HG02938 (cell line): ENCODE data around the gene PLA1A.
A peak's percentile ranks its signal among the peaks of the same experiment; 100 is the strongest.

Source experiments
- ATAC-seq: cut with Tn5 transposase; IDR thresholded peaks from one replicate; pipeline ENCODE4 v1.9.1; 2021; ENCODE audit warnings: mild to moderate bottlenecking, moderate library complexity; ENCODE audit not compliant: unreplicated experiment

PLA1A gene

DNA sequence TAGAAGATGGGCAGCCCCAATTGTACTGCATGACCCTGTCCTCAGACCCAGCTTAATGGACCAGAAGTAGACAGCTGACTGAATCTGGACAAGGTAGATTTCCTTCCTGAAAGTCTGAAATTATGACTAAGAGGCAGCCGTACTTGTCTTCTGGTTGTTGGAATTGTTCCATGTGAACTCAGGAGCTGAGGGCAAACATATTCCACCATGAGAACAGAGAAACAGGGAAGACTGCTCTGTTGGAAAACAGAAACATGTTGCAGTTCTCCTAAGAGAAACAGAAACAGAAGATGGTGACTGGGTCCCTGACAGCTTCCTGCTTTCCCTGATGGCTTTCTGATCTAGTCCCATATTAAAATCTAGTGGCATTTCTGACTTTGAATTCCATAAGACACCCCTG is 38.6 kb downstream of the PLA1A start:
- no peak for ATAC-seq

DNA sequence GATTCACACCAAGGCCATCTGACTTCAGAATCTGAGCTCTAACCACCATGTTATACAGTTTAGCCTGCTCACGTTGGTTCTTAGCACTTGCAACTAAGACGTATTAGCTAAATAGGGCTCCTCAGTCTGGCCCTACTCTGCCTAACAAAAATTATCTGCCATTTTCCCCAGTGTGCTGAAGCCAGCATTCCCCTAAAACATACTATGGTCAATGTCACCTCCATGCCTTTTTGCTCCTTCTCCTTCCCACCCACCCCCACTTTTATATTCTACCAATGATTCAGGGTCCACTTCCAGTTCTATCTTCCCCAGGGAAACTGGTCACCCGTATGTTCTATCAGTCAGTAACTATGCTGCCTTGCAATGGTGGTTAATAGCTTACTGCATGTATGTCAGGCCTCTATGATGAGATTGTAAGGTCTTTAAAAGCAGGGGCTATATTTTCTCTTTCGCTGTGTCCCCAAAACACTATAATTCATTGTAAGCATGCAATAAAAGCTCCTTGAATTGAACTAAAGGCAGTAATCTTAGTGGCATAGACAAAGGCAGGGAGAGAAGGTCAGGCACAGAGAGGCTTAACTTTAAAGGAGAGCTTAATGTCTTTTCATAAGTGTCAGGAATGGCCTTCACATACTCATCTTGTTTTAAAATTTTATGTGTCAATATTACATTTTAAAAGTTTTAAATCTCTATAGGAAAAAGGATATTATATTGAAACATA is 39.4 kb downstream of the PLA1A start:
- no peak for ATAC-seq

DNA sequence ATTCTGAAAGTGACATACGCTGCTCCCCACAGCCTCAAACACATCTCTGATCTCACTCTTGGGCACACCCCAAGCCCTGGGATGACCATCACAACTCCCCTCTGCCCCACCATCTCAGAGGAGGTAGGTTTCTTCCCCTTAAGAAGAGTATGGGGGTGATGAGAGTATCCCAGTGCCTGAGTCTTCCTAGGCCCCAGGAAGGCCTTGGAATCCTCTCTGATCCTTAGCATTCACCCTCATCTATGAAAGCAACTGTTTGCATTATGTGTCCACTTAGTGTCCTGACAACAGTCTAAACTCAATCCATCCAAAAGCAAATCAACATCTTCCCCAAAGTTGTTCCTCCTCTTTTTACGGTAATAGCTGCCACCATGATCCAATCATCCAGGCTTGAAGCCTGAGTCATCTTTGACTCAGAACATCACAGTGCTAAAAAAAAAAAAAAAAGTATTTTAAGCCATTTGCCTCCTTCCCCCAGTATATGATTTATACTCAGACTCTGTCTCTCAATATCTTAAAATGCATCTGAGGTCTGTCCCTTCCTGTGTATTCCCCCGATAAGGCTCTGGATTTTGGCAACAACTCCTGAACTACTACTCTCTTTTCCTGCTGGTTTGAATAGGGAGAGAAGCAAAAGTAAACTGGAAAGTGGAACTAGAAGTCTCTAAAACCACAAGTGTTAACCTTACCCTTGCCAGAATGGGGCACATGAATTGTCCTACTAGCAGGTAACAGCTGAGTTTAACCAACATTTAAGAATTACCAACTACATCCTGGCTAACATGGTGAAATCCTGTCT is 40.2 kb downstream of the PLA1A start:
- ATAC-seq: peak; percentile 33

DNA sequence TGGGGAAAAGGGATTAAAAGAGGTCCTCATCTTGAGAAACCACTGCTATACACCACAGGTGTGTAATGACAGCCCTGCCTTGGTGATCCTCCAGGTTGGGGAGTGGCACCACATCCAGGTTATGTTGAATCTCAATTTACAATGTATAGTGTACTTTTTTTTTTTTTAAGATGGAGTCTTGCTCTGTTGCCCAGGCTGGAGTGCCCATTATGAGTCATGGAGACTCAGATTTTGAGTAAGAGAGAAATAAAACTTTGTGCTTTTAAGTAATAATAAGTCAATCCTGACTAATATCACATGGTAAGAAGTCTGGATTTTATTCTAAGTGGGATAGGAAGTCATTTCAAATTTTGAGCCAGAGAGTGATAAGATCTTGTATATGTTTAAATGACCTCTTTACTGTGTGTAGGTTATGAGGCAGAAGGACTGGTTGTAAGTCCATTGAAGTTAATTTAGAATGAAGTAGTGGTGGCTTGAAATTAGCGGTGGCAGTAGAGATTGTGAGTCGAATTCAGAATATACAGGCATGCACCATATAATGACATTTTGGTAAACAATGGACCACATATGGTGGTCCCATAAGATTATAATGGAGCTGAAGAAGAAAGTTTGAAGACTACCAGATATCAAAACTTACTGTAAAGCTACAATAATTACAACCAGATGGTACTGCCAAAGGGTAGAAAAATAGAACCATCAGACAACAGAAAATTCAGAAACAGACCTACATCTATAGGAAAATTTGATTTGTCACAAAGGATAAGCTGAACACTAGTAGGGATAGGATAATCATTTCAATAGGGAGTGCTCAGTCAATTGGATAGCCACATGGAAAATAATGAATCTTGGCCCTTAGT is 42.0 kb downstream of the PLA1A start:
- no peak for ATAC-seq

DNA sequence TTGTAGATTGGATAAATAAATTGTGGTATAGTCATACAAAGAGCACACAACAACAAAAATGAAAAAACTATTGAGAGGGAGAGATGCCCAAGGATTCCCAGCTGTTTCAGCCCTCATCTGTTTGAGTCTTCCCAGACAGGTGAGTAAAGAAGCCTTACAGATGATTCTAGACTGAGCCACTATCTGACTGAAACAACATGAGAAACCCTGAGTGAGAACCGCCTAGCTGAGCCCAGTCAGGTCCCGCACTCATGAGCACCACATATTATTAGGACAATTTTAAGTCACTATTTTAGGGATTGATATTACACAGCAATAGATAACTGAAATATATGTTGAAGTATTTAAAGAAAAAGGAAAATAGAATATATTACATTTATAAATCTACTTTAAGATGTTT is 43.7 kb downstream of the PLA1A start:
- no peak for ATAC-seq

DNA sequence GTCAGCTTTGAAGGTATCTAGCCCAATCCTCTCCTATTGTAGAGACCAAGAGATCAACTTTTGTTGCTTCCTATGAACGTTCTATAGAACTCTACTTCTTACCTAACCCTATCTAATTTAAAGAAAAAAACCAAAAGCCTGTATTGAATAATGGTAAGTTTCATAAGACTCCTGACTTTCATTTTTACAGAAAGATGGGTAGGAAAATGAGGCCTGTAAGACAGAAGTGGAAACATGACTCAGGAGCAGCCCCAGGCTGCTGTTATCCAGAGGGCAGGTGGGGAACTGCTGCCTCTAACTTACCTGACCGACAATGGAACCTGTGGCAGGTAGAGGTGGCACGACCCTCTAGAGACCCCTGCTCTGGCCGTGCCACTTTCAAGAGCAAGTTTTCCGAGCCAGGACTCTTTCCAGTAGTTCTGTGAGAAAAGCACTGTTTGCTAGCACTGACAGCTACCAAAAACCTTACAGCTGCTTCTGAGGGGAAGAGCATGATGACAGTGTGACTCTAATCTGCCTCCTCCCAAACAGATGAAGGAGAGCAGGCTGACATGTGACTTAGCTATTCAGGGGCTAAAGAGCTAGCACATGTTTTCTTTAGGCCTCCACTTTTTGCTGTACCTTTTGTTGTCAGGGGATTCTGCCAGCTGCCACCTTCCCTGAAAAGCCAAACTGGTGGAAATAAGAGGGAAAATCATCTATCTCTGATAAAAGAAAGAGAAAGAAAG is 45.2 kb downstream of the PLA1A start:
- ATAC-seq: no peak

DNA sequence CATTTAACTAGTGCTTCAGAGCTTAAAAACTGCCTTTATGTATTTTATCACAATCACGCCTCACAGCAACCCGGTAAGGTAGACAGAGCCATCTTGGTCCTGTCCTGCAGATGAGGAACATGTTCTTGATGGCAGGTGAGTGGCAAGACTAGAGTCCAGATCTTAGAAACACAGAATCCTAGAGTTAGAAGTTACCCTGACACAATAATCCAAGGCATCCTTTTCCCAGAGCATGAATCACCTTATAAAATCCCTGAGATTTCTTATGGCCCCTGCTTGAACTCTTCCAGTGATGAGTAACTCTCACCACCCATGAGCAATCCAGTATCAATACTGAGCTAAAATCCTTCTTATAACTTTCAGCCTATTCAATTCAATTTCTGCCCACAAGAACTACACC is 45.8 kb downstream of the PLA1A start:
- ATAC-seq: no peak

DNA sequence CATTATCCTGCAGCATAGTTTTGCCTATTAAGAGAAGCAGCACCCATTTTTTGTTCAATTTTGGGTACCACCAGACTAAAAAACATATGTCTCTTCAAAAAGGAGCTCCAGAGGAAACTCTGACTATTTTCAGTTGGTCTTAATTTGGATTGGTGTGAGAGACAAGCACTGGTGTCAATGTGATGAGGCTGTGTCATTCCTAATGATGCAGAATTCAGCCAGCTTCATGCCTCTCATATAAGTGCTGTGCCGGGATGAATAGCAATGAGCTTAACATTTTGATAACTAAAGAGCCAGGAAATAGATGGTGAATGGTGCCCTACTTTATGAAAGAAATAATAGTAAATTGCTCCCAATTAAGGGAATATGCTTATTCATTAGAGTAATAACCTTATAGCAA is 46.8 kb downstream of the PLA1A start:
- ATAC-seq: no peak

DNA sequence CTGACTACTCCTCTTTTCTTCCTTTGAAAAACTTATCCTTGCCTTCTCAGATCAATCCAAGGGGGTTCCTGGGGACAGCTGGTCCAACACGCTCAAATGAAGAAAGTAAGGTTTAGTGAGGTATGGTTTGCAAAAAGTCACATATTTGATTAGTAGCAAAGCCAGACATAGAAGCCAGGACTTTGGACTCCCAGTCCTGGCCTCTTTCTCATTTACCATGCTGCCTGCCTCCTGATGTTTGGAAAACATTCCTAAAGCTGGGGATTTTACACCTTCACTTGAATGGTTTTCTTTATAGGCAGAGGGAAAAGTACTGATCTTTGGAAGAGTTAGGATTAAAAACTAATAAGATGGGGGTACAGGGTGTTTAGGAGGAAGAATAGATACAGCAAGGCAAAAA is 48.1 kb downstream of the PLA1A start:
- ATAC-seq: no peak

DNA sequence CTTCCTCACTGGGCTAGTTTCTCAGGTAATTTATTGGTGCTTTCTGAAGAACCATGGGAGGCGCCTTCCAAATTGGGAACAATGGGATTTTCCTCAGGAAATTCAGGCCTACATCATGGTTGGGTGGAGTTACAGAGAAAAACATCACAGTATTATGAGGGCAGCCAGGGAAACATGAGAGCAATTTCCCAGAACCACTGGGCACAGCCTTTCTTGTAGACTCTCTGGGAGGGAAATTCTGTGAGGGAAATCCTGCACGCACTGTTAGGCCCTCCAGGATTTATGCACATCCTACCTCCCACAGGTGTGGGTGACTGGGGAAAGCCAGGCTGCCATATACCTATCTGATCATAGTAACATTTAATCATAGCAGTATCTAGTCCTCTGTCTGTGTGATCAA is 49.5 kb downstream of the PLA1A start:
- no peak for ATAC-seq

DNA sequence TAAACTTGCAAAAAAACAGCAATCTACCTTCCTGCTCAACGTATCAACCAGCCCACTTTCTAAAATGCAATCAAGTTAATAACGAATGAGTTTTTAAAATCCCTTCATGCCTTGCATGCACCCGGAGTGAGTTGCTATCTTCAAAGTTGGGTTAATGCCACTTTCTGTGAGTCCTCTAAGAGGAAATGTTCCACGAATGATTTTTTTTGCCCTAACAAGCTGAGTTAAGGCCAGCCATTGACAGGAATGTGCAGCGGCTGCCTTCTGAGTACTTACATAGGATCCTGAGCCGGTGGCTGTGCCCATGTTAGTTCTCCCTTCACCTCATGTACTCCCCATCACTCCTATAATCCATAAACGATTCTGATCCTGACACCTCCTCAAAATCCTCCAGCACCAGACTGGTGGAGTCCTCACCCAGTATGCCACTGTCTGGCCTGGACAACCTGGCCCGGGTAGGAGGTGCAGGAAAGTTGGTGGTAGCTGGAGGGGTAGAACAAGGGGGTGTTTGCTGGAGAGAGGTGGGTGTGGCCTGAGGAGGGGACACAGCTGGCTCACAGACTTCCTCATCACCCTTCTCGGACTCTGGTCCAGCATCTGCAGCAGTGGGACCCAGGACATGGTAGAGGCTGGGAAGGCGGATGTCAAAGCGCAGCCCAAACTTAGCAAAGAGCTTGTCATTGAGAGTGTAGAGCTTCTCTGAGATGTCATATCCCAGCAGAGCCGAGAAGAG is 50.3 kb downstream of the PLA1A start:
- no peak for ATAC-seq

DNA sequence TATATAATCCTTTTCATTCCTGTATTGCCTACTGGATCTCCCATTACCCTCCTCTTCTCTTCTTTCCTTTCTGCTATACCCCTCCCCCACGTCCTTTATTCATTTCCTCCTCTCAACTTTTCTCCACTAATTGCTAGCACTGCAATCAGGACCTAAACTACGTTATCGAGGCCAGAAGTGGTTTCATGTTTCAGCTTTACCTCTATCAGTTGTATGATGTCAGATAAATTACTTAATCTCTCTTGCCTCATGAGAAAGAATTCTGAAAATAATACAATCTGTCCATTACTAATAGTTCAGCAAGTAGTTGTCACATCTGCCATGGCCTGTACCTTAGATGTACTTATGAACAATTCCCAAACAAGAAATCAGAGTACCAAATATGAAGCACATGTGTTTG is 52.1 kb downstream of the PLA1A start:
- no peak for ATAC-seq

DNA sequence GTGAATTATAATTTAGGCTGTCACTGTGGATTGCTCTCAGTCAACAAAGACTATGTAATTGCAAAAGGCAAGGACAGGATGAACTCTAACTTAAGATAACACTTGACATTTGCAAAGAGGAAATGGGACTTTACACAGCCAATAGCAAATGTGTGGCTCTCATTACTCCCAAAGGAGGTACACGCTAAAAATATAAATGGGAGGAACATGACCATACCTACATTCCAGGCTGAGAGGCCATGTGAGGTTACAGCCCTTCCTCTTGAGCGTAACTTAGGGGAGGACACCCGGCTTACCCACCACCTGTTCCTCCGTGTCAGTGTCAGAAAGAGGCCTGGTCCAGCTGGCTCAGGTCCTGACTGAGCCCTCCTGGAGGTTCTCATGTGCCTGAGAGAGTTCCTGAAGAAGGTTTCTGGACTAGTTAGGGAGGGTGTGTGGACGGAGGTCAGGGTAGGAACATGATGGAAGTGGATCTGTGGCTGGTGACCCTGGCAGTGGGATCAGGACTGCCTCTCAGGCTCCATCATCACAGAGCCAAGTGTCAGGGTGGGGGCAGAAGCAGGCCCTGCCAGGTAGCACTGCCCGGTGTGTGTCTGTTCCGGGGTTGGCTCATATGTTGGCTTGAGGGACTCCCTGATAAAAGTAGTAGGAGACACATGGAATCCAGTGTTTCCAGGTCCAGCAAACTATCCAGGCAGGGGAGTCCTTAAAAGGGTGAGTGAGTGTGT is 54.8 kb downstream of the PLA1A start:
- ATAC-seq: no peak

DNA sequence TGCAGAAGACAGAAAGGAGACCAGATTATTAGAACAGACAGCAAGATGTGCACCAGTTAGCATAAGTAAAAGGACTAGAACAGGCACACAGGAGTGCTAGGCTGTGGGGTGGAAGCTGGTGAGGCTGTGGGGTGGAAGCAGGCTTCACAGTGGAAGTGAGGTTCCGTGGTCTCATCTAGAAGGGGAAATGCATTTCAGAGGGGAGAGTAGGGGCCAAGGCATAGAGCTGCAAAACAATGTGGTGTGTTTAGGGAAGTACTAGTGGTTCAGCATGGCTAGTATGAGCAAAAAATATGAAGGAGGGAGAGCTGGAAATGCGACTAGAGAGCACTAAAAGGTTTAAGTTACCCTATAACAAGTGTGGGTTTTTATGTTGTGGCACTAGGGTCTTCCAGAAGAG is 56.2 kb downstream of the PLA1A start:
- ATAC-seq: no peak

DNA sequence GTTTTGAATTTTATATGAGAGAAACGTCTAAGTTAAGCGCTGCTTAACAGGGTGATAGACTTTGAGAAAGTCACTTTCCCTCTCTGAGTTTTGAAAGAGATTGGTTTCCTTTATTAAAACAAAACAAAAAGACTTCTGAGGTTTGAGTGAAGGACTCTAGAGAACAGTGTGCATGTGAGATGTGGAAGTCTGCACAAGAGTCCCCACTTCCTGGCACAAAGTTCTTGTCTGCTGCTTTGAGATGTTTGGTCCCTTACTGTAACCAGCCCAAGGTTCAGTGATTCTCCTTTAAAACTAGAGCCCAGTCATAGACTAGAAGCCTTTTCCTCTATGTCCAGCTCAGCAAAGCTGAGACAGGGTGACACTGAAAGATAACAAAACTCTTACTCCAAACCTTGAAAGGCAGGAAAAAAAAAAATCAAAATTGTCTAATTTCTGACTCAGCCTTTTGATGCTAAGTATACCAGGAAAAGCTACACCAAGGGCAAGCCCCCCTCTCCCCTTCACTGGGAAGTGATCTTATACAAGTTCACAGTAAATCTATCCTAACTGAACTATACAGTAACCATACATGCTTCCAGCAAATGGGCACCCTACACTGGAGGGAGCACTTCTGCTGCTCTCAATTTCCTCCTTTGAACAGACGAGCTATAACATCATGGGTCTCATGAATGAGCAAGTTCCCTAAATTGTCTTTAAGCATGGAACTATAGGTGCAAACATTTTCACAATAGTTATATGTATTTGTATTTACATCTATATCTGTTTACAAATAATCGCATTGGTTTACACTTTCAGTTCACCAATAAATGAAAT is 60.4 kb downstream of the PLA1A start:
- no peak for ATAC-seq

DNA sequence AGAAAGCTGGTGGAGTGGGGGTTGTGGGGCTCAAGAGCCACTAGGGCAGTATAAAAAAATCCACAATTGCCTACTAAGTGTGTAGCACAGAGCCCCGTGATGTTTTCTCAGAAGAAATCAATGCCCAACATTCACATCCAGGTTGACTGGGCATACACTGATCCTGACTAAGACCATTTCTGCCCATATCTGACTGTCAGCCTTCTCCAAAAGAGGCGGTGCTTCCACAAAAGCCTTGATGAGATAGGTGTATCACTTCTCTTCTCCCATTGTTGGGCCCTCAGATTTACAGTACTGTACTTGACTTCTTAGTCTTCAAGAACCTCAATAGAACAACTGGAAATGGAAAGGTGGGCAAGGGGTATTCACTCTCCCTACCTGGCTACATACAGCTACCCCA is 61.3 kb downstream of the PLA1A start:
- no peak for ATAC-seq

DNA sequence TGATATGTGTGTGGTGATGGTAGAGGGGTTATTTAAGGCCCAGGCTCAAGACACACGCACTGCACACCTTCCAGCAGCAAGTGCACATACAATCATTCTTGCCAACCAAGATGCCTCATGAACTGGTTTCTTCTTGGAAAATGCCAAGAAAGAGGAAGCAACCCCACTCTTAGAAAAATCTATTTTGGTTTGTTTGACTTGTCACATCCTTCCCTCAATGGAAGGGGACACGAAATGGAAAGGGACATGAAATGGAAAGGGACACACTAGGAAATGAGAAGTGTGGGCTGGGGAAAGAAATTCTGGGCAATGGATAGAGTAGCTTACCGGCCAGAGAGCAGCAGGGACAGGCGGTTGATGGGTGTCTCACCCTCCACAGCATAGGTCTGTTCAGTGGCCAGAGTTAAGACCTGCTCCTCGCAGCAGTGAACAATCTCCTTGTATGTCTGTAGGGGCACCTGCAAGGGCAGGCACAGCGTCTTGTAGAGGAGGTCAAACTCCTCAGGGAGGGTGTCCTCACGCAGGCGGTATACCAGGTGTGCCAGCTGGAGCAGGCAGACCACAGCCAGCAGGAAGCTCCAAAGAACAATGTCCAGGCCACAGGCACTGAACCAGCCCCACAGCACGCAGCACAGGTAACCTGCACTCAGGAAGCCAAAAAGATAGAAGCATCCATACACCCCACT is 62.1 kb downstream of the PLA1A start:
- ATAC-seq: no peak
